ENCODE measurements around the gene KIRREL3.

Gene KIRREL3

DNA sequence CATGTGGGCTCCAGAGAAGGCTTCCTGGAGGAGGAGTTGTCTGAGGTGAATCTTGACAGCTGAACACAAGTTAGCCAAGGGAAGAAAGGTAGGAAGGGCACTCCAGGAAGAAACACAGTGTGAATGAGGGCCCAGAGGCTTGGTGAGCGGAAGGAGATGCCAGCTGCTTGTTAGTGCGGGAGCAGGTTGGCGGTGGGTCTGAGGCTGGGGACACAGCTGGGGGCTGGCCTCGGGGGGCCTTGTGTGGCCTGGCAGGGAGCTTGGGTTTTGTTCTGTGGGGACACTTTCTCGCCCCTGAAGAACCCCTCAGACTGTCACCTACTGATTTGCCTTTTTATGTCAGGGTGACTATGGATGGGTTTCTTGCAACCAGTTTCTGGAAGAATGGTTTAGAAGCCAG, 485.1 kb downstream of the KIRREL3 start:
- TF ChIP-seq GABPA (IDR thresholded peaks at IDR 0.05; ENCODE audit: low read depth) (no peak), POLR2AphosphoS5 (IDR thresholded peaks at IDR 0.05; ENCODE audit: low read depth) (no peak), SPI1 (IDR thresholded peaks at IDR 0.05; ENCODE audit: borderline replicate concordance, low read depth) (no peak)
- TF ChIP-seq, protein P1, sequence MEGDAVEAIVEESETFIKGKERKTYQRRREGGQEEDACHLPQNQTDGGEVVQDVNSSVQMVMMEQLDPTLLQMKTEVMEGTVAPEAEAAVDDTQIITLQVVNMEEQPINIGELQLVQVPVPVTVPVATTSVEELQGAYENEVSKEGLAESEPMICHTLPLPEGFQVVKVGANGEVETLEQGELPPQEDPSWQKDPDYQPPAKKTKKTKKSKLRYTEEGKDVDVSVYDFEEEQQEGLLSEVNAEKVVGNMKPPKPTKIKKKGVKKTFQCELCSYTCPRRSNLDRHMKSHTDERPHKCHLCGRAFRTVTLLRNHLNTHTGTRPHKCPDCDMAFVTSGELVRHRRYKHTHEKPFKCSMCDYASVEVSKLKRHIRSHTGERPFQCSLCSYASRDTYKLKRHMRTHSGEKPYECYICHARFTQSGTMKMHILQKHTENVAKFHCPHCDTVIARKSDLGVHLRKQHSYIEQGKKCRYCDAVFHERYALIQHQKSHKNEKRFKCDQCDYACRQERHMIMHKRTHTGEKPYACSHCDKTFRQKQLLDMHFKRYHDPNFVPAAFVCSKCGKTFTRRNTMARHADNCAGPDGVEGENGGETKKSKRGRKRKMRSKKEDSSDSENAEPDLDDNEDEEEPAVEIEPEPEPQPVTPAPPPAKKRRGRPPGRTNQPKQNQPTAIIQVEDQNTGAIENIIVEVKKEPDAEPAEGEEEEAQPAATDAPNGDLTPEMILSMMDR (IDR thresholded peaks at IDR 0.05; ENCODE audit: insufficient read depth, low read length), result no peak
- TF ChIP-seq, protein P2, sequence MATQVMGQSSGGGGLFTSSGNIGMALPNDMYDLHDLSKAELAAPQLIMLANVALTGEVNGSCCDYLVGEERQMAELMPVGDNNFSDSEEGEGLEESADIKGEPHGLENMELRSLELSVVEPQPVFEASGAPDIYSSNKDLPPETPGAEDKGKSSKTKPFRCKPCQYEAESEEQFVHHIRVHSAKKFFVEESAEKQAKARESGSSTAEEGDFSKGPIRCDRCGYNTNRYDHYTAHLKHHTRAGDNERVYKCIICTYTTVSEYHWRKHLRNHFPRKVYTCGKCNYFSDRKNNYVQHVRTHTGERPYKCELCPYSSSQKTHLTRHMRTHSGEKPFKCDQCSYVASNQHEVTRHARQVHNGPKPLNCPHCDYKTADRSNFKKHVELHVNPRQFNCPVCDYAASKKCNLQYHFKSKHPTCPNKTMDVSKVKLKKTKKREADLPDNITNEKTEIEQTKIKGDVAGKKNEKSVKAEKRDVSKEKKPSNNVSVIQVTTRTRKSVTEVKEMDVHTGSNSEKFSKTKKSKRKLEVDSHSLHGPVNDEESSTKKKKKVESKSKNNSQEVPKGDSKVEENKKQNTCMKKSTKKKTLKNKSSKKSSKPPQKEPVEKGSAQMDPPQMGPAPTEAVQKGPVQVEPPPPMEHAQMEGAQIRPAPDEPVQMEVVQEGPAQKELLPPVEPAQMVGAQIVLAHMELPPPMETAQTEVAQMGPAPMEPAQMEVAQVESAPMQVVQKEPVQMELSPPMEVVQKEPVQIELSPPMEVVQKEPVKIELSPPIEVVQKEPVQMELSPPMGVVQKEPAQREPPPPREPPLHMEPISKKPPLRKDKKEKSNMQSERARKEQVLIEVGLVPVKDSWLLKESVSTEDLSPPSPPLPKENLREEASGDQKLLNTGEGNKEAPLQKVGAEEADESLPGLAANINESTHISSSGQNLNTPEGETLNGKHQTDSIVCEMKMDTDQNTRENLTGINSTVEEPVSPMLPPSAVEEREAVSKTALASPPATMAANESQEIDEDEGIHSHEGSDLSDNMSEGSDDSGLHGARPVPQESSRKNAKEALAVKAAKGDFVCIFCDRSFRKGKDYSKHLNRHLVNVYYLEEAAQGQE (IDR thresholded peaks at IDR 0.05; ENCODE audit: insufficient replicate concordance, low read depth), result no peak
- no peaks in the 10 kb centered on the region for H3K27me3 ChIP-seq (ENCODE audit: insufficient read depth, poor library complexity, severe bottlenecking)
- no peak overlapping the region for H3K27ac ChIP-seq (replicated peaks)
- no peak for DNase-seq (ENCODE audit: low read depth in 1 of 2, low spot score in 1 of 2)
- no peak overlapping the region for H3K4me3 ChIP-seq (replicated peaks; ENCODE audit: insufficient read depth, low read length)

DNA sequence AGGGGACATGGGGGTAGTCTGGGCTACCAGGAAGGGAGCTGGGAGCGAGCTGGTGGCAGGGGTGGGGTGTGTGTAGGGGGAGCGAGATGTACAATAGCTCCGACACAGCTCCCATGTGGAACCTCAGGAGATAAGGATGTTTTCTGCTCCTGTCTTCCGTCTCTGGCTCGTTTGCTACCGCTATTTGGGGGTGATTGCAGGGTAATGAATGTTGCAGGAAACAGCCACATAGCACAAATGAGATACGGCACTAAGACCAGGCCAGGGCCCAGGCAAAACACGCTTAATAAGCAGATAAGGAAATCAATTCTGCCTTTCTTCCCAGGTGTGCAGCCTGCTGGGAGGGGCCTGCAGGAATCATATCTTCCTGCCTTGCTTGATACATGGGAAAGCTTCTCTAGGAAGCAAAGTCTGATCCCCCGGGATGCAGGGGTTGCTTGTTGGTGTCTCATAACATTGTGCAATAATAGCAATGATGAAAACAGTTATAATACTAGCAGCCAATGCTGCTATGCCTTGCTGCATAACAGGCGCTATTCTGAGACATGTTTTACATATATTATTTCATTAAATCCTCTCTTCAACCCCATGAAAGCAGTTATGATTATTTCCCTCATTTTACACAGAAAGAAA, 486.4 kb downstream of the KIRREL3 start:
- no peak for DNase-seq (ENCODE audit: low read depth in 1 of 2, low spot score in 1 of 2)
- TF ChIP-seq SPI1 (IDR thresholded peaks at IDR 0.05; ENCODE audit: borderline replicate concordance, low read depth) (no peak), GABPA (IDR thresholded peaks at IDR 0.05; ENCODE audit: low read depth) (no peak), POLR2AphosphoS5 (IDR thresholded peaks at IDR 0.05; ENCODE audit: low read depth) (no peak)
- TF ChIP-seq, protein P1 (IDR thresholded peaks at IDR 0.05; ENCODE audit: insufficient read depth, low read length), result no peak
- TF ChIP-seq, protein P2 (IDR thresholded peaks at IDR 0.05; ENCODE audit: insufficient replicate concordance, low read depth), result no peak
- no peak overlapping the region for H3K4me3 ChIP-seq (replicated peaks; ENCODE audit: insufficient read depth, low read length)
- H3K27me3 ChIP-seq (ENCODE audit: insufficient read depth, poor library complexity, severe bottlenecking), result no peaks in the 10 kb centered on the region
- no peak overlapping the region for H3K27ac ChIP-seq (replicated peaks)

DNA sequence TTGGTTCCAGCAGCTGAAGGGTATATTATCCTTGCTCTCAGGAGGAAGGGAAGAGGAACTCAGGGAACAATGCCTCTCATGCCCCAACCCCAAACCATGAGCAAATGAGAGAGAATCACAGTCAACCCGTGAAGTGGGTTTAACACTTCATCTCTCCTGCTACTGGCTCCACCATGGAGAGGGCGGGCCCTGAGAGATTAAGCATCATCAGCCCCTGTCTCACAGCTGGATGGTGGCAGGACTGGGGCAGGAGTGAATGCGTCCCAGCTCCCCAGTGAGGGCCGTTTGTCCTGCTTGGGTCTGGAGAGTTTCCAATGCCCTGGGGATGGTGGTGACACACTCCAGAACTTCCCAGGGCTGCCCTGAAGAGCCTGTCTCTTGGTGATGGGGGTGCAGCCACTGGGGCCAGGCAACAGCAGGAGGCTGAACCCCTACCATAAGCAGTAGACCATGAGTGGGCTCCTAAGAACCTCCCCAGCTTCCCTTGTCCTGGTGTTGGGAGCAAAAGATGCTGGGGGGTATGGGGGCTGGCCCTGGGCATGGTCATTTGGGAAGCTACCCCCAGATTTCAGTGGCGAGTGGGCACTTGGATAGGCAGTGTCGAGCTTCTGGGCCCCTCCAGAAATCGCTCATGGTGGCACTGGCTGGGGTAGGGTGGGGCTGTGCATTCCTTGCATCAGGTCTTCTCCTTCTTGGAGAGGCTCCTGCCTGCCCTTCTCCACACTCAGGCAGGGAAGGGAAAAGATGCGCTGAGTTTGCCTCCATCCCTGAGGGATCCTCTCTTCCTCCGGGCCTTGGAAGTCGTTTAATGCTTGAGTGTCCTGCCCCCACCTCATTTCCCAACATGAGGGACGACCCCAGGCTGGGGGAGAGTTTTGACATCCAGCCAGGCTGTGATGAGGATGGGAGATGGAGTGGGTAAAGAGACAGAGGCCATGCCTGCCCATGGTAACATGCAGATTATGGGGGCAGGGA, 487.5 kb downstream of the KIRREL3 start:
- Histone ChIP-seq H3K27ac (replicated peaks) (no peak overlapping the region), H3K27me3 (ENCODE audit: insufficient read depth, poor library complexity, severe bottlenecking) (no peaks in the 10 kb centered on the region), H3K4me3 (replicated peaks; ENCODE audit: insufficient read depth, low read length) (no peak overlapping the region)
- no peak for DNase-seq (ENCODE audit: low read depth in 1 of 2, low spot score in 1 of 2)
- TF ChIP-seq POLR2AphosphoS5 (IDR thresholded peaks at IDR 0.05; ENCODE audit: low read depth) (no peak), SPI1 (IDR thresholded peaks at IDR 0.05; ENCODE audit: borderline replicate concordance, low read depth) (no peak), GABPA (IDR thresholded peaks at IDR 0.05; ENCODE audit: low read depth) (no peak)
- TF ChIP-seq, protein P2 (IDR thresholded peaks at IDR 0.05; ENCODE audit: insufficient replicate concordance, low read depth), result no peak
- TF ChIP-seq, protein P1 (IDR thresholded peaks at IDR 0.05; ENCODE audit: insufficient read depth, low read length), result no peak

Measured in HL-60 (cell line).